IPS-18a (cell line): ENCODE results near the gene RIMS1.

ENCODE experiments used
- H3K27ac ChIP-seq: one replicate; pipeline ENCODE4 v1.5.1; 2013; ENCODE audit warnings: low read length
- H3K27me3 ChIP-seq: one replicate; pipeline ENCODE4 v1.6.1; 2013; ENCODE audit warnings: mild to moderate bottlenecking, low read length; ENCODE audit not compliant: control insufficient read depth, insufficient read depth
- H3K36me3 ChIP-seq: one replicate; pipeline ENCODE4 v1.6.1; 2013; ENCODE audit warnings: low read depth, low read length; ENCODE audit not compliant: control insufficient read depth
- H3K4me1 ChIP-seq: one replicate; pipeline ENCODE4 v1.6.1; 2013; ENCODE audit warnings: low read depth, low read length; ENCODE audit not compliant: control insufficient read depth
- H3K4me3 ChIP-seq: one replicate; pipeline ENCODE4 v1.5.1; 2013; ENCODE audit warnings: low read length
- H3K9ac ChIP-seq: one replicate; pipeline ENCODE4 v1.6.1; 2013; ENCODE audit warnings: mild to moderate bottlenecking, low read length, moderate library complexity
- H3K9me3 ChIP-seq: one replicate; pipeline ENCODE4 v1.6.1; 2013; ENCODE audit warnings: low read depth, low read length; ENCODE audit not compliant: control insufficient read depth

RIMS1 gene

DNA sequence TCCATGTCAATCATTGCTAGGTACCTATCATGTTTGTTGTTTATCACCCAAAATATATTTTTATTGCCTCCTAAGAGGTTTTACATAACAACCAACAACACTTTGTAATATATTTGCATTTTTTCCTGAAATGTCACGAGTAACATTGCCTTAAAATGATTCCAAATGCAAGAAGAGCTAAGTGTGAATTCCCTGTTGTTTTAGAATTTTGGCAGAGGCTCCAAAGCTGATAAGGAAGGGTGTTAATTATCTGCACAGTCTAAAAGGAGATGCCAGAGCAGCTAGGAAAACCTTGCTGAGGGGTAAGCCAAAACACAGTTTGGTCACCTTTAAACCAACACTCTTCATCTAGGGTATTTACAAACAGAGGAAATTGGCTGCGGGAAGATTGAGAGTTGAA is 533.6 kb downstream of the RIMS1 start:
- H3K27me3 ChIP-seq = no peaks in the 10 kb centered on the region

GRCh38 chr6:72420409-72420808 is 534.1 kb downstream of the RIMS1 start:
- Histone ChIP-seq H3K9ac (no peak overlapping the region), H3K36me3 (no peaks in the 10 kb centered on the region), H3K4me1 (peaks cover 4% of the 10 kb centered on the region), H3K4me3 (no peak overlapping the region), H3K27me3 (no peaks in the 10 kb centered on the region), H3K9me3 (no peaks in the 10 kb centered on the region), H3K27ac (no peak overlapping the region)

More for the DNA sequence above, 533.6 kb downstream of the RIMS1 start:
- peaks cover 4% of the 10 kb centered on the region for H3K4me1 ChIP-seq
- H3K4me3 ChIP-seq = no peak overlapping the region
- no peak overlapping the region for H3K27ac ChIP-seq
- no peak overlapping the region for H3K9ac ChIP-seq
- H3K9me3 ChIP-seq = no peaks in the 10 kb centered on the region
- no peaks in the 10 kb centered on the region for H3K36me3 ChIP-seq

- H3K9me3 ChIP-seq = no peaks in the 10 kb centered on the region
- H3K27ac ChIP-seq = no peak overlapping the region
- peaks cover 4% of the 10 kb centered on the region for H3K4me1 ChIP-seq
- H3K36me3 ChIP-seq = no peaks in the 10 kb centered on the region
- H3K9ac ChIP-seq = no peak overlapping the region
- H3K4me3 ChIP-seq = no peak overlapping the region
- H3K27me3 ChIP-seq = no peaks in the 10 kb centered on the region
Measured at GRCh38 chr6:72421387-72421786, 535.0 kb downstream of the RIMS1 start.

DNA sequence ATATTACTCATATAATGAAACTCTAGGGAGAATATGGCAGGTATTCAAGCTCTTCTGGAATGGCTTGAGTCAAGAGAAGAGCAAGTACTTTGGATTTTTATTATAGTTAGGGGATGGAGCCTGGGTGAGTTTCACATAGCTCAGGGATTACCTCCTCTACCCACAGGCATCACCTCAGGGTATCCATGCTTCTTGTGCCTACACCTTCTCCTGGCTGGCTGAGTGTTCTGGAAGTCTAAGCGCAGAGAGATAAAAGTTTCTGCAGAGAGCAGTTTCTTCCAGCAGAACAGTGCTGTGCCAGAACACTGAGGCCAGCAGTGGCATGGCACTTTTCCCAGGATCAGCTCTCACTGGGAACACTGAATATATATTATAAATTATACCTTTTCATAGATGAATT is 535.8 kb downstream of the RIMS1 start:
- H3K27me3 ChIP-seq = no peaks in the 10 kb centered on the region
- H3K4me1 ChIP-seq = peaks cover 4% of the 10 kb centered on the region
- no peaks in the 10 kb centered on the region for H3K9me3 ChIP-seq
- no peak overlapping the region for H3K9ac ChIP-seq
- H3K36me3 ChIP-seq = no peaks in the 10 kb centered on the region
- no peak overlapping the region for H3K27ac ChIP-seq
- H3K4me3 ChIP-seq = no peak overlapping the region

DNA sequence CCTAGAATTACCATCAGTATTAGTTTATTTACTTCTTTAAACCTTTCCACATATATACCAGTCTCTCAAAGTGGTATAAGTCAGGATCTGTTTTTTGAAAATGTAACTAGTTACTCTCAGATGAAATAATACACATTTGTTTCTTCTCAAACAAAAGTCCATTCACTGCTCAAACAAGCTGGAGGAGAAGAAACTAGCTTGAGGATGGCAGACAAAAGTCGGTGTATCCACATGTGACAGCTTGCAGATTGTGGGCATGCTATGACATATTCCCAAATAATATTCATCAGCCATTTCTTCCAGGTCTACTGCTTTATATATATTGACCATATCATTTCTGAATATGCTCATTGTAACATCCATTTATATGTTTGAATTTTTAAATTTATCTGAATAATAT is 538.1 kb downstream of the RIMS1 start:
- H3K9me3 ChIP-seq = no peaks in the 10 kb centered on the region
- H3K9ac ChIP-seq = no peak overlapping the region
- no peaks in the 10 kb centered on the region for H3K36me3 ChIP-seq
- H3K27ac ChIP-seq = no peak overlapping the region
- H3K4me3 ChIP-seq = no peak overlapping the region
- no peaks in the 10 kb centered on the region for H3K27me3 ChIP-seq
- peaks cover 4% of the 10 kb centered on the region for H3K4me1 ChIP-seq

GRCh38 chr6:72425003-72425681 is 538.8 kb downstream of the RIMS1 start:
- Histone ChIP-seq H3K9me3 (no peaks in the 10 kb centered on the region), H3K4me3 (no peak overlapping the region), H3K36me3 (no peaks in the 10 kb centered on the region), H3K27me3 (no peaks in the 10 kb centered on the region), H3K4me1 (peaks cover 4% of the 10 kb centered on the region), H3K27ac (no peak overlapping the region), H3K9ac (no peak overlapping the region)

DNA sequence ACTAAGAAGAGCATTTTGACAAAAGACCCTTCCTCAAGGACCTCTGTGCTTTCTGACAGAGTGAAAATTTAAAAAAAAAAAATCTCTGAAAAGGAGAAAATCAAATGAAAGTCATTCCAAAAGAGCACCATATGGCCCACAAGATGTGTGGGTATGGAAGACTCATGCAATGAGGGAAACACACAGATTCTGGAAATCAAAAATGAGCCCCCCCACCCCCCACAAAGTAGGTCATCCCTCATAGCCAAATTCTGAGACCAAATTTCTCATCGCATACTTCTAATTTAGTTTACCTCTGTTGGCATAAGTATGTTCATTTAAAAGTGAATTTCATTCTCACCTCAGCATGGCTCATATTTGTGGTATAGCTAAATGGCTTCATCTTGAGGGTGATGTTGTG is 554.3 kb downstream of the RIMS1 start:
- H3K27me3 ChIP-seq = no peaks in the 10 kb centered on the region
- no peak overlapping the region for H3K27ac ChIP-seq
- no peak overlapping the region for H3K4me3 ChIP-seq
- peaks cover 14% of the 10 kb centered on the region for H3K4me1 ChIP-seq
- H3K9ac ChIP-seq = no peak overlapping the region
- H3K9me3 ChIP-seq = no peaks in the 10 kb centered on the region
- H3K36me3 ChIP-seq = no peaks in the 10 kb centered on the region

- Histone ChIP-seq H3K4me1 (peaks cover 12% of the 10 kb centered on the region), H3K4me3 (no peak overlapping the region), H3K9ac (no peak overlapping the region), H3K27me3 (no peaks in the 10 kb centered on the region), H3K36me3 (no peaks in the 10 kb centered on the region), H3K9me3 (no peaks in the 10 kb centered on the region), H3K27ac (no peak overlapping the region)
Measured at GRCh38 chr6:72446430-72446829, 560.1 kb downstream of the RIMS1 start.
